PC-3 (cell line): ENCODE data around the gene KLHL28. TPM values are rescaled to one million over a fixed set of nuclear protein-coding genes. Genes with fewer than 3 reads are reported as not detected.

Source experiments
- ATAC-seq: fragments of 200-7000 bp; cut with Tn5 transposase; 2 replicates; pipeline ENCODE4 v1.9.1; 2020; ENCODE audit warnings: mild to moderate bottlenecking, moderate library complexity
- BruUV-seq: library from RNA; stranded (reverse); fragments of 400-500 nt; replicated peaks from 2 replicates; lab custom pipeline; 2021; lab: Mats Ljungman, UMichigan
- CTCF ChIA-PET: fragments of 300-600 bp; sonication (Branson Sonifier 250); formaldehyde crosslinking; loops from one replicate; lab custom pipeline; 2022; ENCODE audit warnings: antibody characterized with exemption; lab: Charles Lee
- POLR2A ChIA-PET: fragments of 300-600 bp; sonication (Branson Sonifier 250); formaldehyde crosslinking; loops from one replicate; lab custom pipeline; 2022; ENCODE audit warnings: antibody characterized with exemption; ENCODE audit not compliant: unreplicated experiment; lab: Charles Lee
- DNase-seq: peaks from one replicate; pipeline ENCODE4 v3.0.0-alpha.2; 2015
- H2AFZ ChIP-seq: fragments of 300-600 bp; sonication (generic); 2 replicates; pipeline ENCODE4 v1.6.0; 2016; ENCODE audit warnings: antibody characterized with exemption, low read length
- H3F3A ChIP-seq: fragments of 300-600 bp; sonication (generic); one replicate; pipeline ENCODE4 v1.6.0; 2017; ENCODE audit warnings: antibody characterized with exemption, low read length, control low read depth, mild to moderate bottlenecking; ENCODE audit not compliant: unreplicated experiment
- H3K27ac ChIP-seq: fragments of 300-600 bp; sonication (generic); 2 replicates; pipeline ENCODE4 v1.5.1; 2016; ENCODE audit warnings: mild to moderate bottlenecking, low read length
- H3K27me3 ChIP-seq: fragments of 300-600 bp; sonication (generic); 2 replicates; pipeline ENCODE4 v1.6.1; 2016; ENCODE audit warnings: low read length, mixed read lengths
- H3K36me3 ChIP-seq: fragments of 300-600 bp; sonication (generic); 2 replicates; pipeline ENCODE4 v1.6.1; 2016; ENCODE audit warnings: low read depth, mixed run types, low read length, mixed read lengths
- H3K4me1 ChIP-seq: fragments of 300-600 bp; sonication (generic); 2 replicates; pipeline ENCODE4 v1.5.1; 2016; ENCODE audit warnings: low read length; ENCODE audit not compliant: insufficient read depth
- H3K4me2 ChIP-seq: fragments of 300-600 bp; sonication (generic); 2 replicates; pipeline ENCODE4 v1.6.0; 2016; ENCODE audit warnings: low read length
- H3K4me3 ChIP-seq: fragments of 300-600 bp; sonication (generic); 2 replicates; pipeline ENCODE4 v1.5.1; 2016; ENCODE audit warnings: mild to moderate bottlenecking, low read length, mixed read lengths
- H3K79me2 ChIP-seq: fragments of 300-600 bp; sonication (generic); 2 replicates; pipeline ENCODE4 v1.6.1; 2017; ENCODE audit warnings: low read length, mixed read lengths
- H3K9ac ChIP-seq: fragments of 300-600 bp; sonication (generic); 2 replicates; pipeline ENCODE4 v1.6.0; 2016; ENCODE audit warnings: mild to moderate bottlenecking, low read length
- H3K9me2 ChIP-seq: fragments of 300-600 bp; sonication (generic); replicated peaks from 2 replicates; pipeline ENCODE4 v1.6.1; 2016; ENCODE audit warnings: mixed run types, low read length, mixed read lengths
- H3K9me3 ChIP-seq: fragments of 300-600 bp; sonication (generic); 2 replicates; pipeline ENCODE4 v1.6.1; 2016; ENCODE audit warnings: low read length, mixed read lengths
- H4K20me1 ChIP-seq: fragments of 300-600 bp; sonication (generic); 2 replicates; pipeline ENCODE4 v1.6.1; 2016; ENCODE audit warnings: low read length, mixed read lengths
- EZH2 ChIP-seq: fragments of 300-600 bp; sonication (generic); IDR thresholded peaks from one replicate; pipeline ENCODE4 v1.6.1; 2017; ENCODE audit warnings: antibody characterized with exemption, mild to moderate bottlenecking, low read length; ENCODE audit not compliant: unreplicated experiment
- EZH2phosphoT487 ChIP-seq: fragments of 300-600 bp; sonication (generic); IDR thresholded peaks from 2 replicates; pipeline ENCODE4 v1.6.1; 2018; ENCODE audit warnings: mild to moderate bottlenecking, antibody characterized with exemption, low read length, borderline replicate concordance
- intact Hi-C: fragments of 100-400 bp; cut with micrococcal nuclease; formaldehyde crosslinking; loops from 2 replicates; pipeline ENCODE4 v1.9.0; 2023
- total RNA-seq: library from RNA; depleted of rRNA; stranded (reverse); fragments of >200 nt; gene quantifications from 2 replicates; pipeline ENCODE4 v1.2.3, GENCODE V29; 2014; rRNA removed
- TF ChIP-seq, protein P1 (sequence below): fragments of 300-600 bp; sonication (generic); conservative IDR thresholded peaks from 2 replicates; pipeline ENCODE4 v1.5.1; 2017; ENCODE audit warnings: antibody characterized with exemption, low read depth, mild to moderate bottlenecking, low read length

The KLHL28 gene
- total RNA-seq, 1 experiment from 2014 or later = 2.5 TPM

DNA sequence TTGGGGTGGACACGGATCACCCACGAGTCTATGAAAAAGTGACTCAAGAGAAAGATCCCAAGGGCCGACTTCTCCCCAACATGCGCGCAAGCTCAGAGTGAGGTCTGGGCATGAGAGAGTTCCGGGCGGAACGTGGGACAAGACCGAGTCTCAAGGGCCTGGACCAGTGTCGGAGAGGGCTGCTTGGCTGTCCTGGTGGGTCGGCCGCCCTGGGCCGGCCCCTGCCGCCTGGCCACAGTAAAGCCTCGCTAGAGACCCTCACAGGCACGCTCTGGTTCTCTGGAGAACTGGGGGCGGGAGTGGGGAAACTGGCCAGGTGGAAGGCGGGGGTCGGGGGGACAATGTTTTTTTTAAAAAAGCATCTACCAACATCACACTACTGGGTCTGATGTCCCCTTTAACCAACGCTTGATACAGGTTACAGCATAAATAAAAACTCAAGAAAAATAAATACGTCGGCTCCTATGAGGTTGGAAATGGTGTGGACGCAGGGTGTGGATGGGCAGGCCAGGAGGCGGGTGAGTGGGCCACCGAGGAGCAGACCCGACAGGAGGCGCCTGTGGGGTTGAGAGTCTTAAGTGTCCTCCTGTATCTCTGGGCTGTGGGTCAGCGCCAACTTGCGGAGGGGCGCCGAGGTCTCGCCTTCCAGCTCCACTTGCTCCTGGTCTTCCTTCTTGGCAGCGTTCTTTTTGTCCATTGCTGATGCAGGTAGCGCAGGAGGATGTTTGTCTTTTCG lies 74.7 kb downstream of the KLHL28 start:
- TF ChIP-seq, protein P1, sequence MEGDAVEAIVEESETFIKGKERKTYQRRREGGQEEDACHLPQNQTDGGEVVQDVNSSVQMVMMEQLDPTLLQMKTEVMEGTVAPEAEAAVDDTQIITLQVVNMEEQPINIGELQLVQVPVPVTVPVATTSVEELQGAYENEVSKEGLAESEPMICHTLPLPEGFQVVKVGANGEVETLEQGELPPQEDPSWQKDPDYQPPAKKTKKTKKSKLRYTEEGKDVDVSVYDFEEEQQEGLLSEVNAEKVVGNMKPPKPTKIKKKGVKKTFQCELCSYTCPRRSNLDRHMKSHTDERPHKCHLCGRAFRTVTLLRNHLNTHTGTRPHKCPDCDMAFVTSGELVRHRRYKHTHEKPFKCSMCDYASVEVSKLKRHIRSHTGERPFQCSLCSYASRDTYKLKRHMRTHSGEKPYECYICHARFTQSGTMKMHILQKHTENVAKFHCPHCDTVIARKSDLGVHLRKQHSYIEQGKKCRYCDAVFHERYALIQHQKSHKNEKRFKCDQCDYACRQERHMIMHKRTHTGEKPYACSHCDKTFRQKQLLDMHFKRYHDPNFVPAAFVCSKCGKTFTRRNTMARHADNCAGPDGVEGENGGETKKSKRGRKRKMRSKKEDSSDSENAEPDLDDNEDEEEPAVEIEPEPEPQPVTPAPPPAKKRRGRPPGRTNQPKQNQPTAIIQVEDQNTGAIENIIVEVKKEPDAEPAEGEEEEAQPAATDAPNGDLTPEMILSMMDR = no peak
- TF ChIP-seq EZH2phosphoT487 = no peak
- TF ChIP-seq EZH2 = no peak
- ChIA-PET POLR2A (interaction anchor here (0.6 kb wide), 1 partner anchor 1422 kb away, joined by 8 read pairs; no protein-coding TSS in a partner anchor), CTCF (no interaction called here)
- peaks cover 7% of the 10 kb centered on the region for H3K9me3 ChIP-seq
- intact Hi-C loops = no loop called here
- DNase-seq = no peak
- no peak overlapping the region for H3K4me2 ChIP-seq
- H3K79me2 ChIP-seq = no peaks in the 10 kb centered on the region
- H3K27me3 ChIP-seq = no peaks in the 10 kb centered on the region
- H3K4me1 ChIP-seq = no peaks in the 10 kb centered on the region
- H4K20me1 ChIP-seq = no peaks in the 10 kb centered on the region
- no peak overlapping the region for H3K9ac ChIP-seq
- no peak for ATAC-seq
- no TSS peak for BruUV-seq
- H2AFZ ChIP-seq = no peak overlapping the region
- H3K4me3 ChIP-seq = no peak overlapping the region
- H3K27ac ChIP-seq = no peak overlapping the region
- no peaks in the 10 kb centered on the region for H3F3A ChIP-seq
- 0 out of 2 replicates have a peak, but pooled peaks cover 2% of the 10 kb centered on the region for H3K36me3 ChIP-seq
- H3K9me2 ChIP-seq = no peaks in the 10 kb centered on the region

DNA sequence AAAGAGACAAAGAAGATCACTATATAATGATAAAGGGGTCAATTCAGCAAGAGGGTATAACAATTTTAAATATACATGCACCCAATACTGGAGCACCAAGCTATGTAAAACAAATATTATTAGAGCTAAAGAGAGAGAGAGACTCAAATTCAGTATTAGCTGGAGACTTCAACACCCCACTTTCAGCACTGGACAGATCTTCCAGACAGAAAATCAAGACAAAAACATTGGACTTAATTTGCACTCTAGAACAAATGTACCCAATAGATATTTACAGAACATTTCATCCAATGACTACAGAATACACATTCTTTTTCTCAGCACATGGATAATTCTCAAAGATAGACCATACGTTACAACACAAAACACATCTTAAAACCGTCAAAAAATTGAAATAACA lies 81.0 kb downstream of the KLHL28 start:
- Histone ChIP-seq H3K27ac (no peak overlapping the region), H3K36me3 (0 out of 2 replicates have a peak, but pooled peaks cover 2% of the 10 kb centered on the region), H3K4me2 (no peak overlapping the region), H3K9me3 (peaks cover 10% of the 10 kb centered on the region), H3F3A (no peaks in the 10 kb centered on the region), H3K27me3 (no peaks in the 10 kb centered on the region), H3K9ac (no peak overlapping the region), H2AFZ (no peak overlapping the region), H3K4me3 (no peak overlapping the region), H3K4me1 (no peaks in the 10 kb centered on the region), H3K79me2 (no peaks in the 10 kb centered on the region), H3K9me2 (no peaks in the 10 kb centered on the region), H4K20me1 (no peaks in the 10 kb centered on the region)
- BruUV-seq = no TSS peak
- TF ChIP-seq EZH2 (no peak), EZH2phosphoT487 (no peak)
- TF ChIP-seq, protein P1 = no peak
- POLR2A ChIA-PET = no interaction called here
- no peak for DNase-seq
- CTCF ChIA-PET = no interaction called here
- no peak for ATAC-seq
- intact Hi-C loops = no loop called here

Other genes with a start within 250 kb of the KLHL28 start
- 5.8 and 6.3 TPM in 2 replicates for gene TOGARAM1, start 243 bp upstream of the KLHL28 start, total RNA-seq
- gene PRPF39, start 122.2 kb upstream of the KLHL28 start, total RNA-seq = 16.9 and 19.2 TPM in 2 replicates
- gene FKBP3, start 172.5 kb upstream of the KLHL28 start, total RNA-seq = 48.0 and 53.7 TPM in 2 replicates
- gene FANCM, start 174.0 kb upstream of the KLHL28 start, total RNA-seq = 11.7 and 15.6 TPM in 2 replicates